Gastroesophageal sphincter (tissue), 3 donors: ENCODE results near the gene CELA2A.

Experiments
- POLR2A ChIP-seq, 2 donors: fragments of 450-650 bp; IDR thresholded peaks; one replicate each; pipeline ENCODE4 v1.6.1; 2017; ENCODE audit warnings: antibody characterized with exemption in 2 of 2, mild to moderate bottlenecking in 2 of 2, moderate library complexity in 1 of 2
- TF ChIP-seq, protein P1 (sequence below), 4 experiments: fragments of 200-600 bp in 2 of 4; fragments of 450-650 bp in 2 of 4; sonication (generic) in 1 of 4; IDR thresholded peaks; one replicate each; pipeline ENCODE4 v1.5.1; 2017 to 2019; ENCODE audit warnings: antibody characterized with exemption in 4 of 4, mild to moderate bottlenecking in 2 of 4, moderate library complexity in 2 of 4

DNA sequence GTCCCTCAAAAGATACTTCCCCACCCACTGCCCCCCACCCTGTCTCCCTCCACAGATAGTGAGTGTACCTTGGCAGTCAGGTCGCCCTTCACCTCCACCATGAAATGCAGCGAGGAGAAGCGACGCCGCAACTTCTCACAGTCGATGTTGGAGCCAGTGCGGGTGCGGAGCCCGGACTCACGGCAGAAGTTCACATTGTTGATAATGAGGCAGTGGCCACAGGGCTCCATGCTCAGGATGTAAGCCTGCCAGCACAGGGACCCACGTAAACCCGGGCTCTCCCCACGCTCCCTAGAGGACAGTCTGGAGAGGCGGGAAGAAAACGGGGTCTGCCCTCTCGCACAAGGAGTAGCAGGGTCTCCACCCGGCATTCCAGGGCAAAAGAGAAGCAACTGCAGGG, 50.3 kb downstream of the CELA2A start:
- TF ChIP-seq, protein P1, sequence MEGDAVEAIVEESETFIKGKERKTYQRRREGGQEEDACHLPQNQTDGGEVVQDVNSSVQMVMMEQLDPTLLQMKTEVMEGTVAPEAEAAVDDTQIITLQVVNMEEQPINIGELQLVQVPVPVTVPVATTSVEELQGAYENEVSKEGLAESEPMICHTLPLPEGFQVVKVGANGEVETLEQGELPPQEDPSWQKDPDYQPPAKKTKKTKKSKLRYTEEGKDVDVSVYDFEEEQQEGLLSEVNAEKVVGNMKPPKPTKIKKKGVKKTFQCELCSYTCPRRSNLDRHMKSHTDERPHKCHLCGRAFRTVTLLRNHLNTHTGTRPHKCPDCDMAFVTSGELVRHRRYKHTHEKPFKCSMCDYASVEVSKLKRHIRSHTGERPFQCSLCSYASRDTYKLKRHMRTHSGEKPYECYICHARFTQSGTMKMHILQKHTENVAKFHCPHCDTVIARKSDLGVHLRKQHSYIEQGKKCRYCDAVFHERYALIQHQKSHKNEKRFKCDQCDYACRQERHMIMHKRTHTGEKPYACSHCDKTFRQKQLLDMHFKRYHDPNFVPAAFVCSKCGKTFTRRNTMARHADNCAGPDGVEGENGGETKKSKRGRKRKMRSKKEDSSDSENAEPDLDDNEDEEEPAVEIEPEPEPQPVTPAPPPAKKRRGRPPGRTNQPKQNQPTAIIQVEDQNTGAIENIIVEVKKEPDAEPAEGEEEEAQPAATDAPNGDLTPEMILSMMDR (IDR thresholded peaks at IDR 0.05) = no peak
- no peak for TF ChIP-seq POLR2A (IDR thresholded peaks at IDR 0.05)
